ENCODE measurements around the gene ZNF396.

The ZNF396 gene

DNA sequence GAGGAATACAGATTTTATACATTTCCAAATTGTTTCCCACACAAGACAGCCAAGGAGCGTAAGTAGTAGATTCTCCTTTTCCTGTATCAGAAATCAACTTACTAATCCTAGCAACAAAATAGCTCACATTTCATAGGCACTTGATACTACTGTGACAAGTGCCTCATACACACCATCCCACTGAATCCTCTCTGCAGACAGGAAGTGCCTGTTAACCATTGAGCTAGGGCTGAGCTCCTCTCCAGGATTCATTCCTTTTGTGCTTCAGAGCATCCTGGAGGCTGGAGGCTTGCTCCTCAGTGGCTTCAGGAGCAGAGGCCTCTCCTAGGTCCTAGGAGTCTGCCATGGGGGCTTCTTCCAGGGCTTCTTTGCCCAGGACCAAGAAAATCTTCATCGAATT, 20.8 kb upstream of the ZNF396 start:
- H3K27ac Mint-ChIP-seq: no peak overlapping the region
- H3K9me3 Mint-ChIP-seq: no peaks in the 10 kb centered on the region
- no peaks in the 10 kb centered on the region for H3K36me3 Mint-ChIP-seq (ENCODE audit: low read depth)
- no peak overlapping the region for H3K4me3 Mint-ChIP-seq
- peaks cover 6% of the 10 kb centered on the region for H3K27me3 Mint-ChIP-seq (ENCODE audit: low read depth)
- no peaks in the 10 kb centered on the region for H3K4me1 Mint-ChIP-seq (ENCODE audit: low read depth)
- no peak for DNase-seq (ENCODE audit: low spot score)

DNA sequence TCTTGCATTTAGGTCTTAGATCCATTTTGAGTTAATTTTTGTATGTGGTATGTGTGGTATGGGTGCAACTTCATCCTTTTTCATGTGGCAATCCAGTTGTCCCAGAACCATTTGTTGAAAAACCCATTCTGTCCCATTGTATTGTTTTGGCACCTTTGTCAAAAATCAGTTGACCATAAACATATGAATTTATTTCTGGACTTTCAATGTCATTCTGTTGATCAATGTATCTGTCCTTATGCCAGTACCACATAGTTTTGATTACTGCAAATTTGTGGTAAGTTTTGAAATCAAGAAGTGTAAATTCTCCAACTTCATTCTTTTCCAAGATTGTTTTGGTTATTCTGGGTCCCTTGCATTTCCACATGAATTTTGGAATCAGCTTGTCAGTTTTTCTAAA, 16.6 kb upstream of the ZNF396 start:
- peaks cover 14% of the 10 kb centered on the region for H3K27me3 Mint-ChIP-seq (ENCODE audit: low read depth)
- H3K9me3 Mint-ChIP-seq: no peaks in the 10 kb centered on the region
- DNase-seq (ENCODE audit: low spot score): no peak
- no peaks in the 10 kb centered on the region for H3K4me1 Mint-ChIP-seq (ENCODE audit: low read depth)
- no peak overlapping the region for H3K27ac Mint-ChIP-seq
- H3K36me3 Mint-ChIP-seq (ENCODE audit: low read depth): no peaks in the 10 kb centered on the region
- H3K4me3 Mint-ChIP-seq: no peak overlapping the region

DNA sequence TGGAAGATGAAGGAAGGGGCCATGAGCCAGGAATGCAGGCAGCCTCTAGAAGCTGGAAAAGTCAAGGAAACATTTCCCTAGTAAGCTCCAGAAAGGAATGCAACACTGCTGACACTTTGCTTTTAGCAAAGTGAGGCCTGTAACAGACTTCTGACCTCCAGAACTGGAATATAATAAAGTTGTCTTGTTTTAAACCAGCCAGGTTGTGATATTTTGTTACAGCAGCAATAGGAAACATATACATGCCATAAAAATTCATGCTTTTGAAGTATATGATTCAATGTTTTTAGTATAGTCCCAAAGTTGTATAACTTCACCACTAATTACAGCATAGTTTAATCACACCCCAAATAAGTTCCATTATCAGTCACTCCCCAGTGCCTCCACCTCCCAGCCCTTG, 15.2 kb upstream of the ZNF396 start:
- no peaks in the 10 kb centered on the region for H3K4me1 Mint-ChIP-seq (ENCODE audit: low read depth)
- H3K36me3 Mint-ChIP-seq (ENCODE audit: low read depth): no peaks in the 10 kb centered on the region
- H3K9me3 Mint-ChIP-seq: no peaks in the 10 kb centered on the region
- H3K27me3 Mint-ChIP-seq (ENCODE audit: low read depth): peaks cover 27% of the 10 kb centered on the region
- H3K27ac Mint-ChIP-seq: no peak overlapping the region
- no peak for DNase-seq (ENCODE audit: low spot score)
- no peak overlapping the region for H3K4me3 Mint-ChIP-seq

- Mint-ChIP-seq H3K27ac (no peak overlapping the region), H3K4me3 (no peak overlapping the region), H3K27me3 (ENCODE audit: low read depth) (peaks cover 32% of the 10 kb centered on the region), H3K9me3 (no peaks in the 10 kb centered on the region), H3K36me3 (ENCODE audit: low read depth) (no peaks in the 10 kb centered on the region), H3K4me1 (ENCODE audit: low read depth) (peaks cover 5% of the 10 kb centered on the region)
- DNase-seq (ENCODE audit: low spot score): no peak
Measured at GRCh38 chr18:35390951-35391700, 14.0 kb upstream of the ZNF396 start.

DNA sequence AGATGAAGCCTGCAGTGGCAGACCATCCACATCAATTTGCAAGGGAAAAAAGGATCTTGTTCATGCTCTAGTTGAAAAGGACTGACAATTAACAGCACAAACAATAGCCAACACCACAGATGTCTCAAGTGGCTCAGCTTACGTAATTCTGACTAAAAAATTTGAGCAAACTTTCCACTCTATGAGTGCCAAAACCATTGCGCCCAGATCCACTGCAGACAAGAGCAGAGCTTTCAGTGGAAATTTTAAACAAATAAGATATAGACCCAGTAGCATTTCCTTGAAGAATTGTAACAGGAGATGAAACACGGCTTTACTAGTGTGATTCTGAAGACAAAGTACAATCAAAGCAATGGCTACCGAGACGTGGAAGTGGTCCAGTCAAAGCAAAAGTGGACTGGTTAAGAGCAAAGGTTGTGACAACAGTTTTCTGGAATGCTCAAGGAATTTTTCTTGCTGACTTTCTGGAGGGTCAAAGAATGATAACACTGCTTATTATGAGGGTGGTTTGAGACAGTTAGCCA, 12.0 kb upstream of the ZNF396 start:
- Mint-ChIP-seq H3K4me3 (no peak overlapping the region), H3K27ac (no peak overlapping the region), H3K27me3 (ENCODE audit: low read depth) (peaks cover 35% of the 10 kb centered on the region), H3K36me3 (ENCODE audit: low read depth) (no peaks in the 10 kb centered on the region), H3K9me3 (no peaks in the 10 kb centered on the region), H3K4me1 (ENCODE audit: low read depth) (peaks cover 5% of the 10 kb centered on the region)
- no peak for DNase-seq (ENCODE audit: low spot score)

- Mint-ChIP-seq H3K36me3 (ENCODE audit: low read depth) (no peaks in the 10 kb centered on the region), H3K4me1 (ENCODE audit: low read depth) (peaks cover 5% of the 10 kb centered on the region), H3K27me3 (ENCODE audit: low read depth) (peaks cover 39% of the 10 kb centered on the region), H3K4me3 (no peak overlapping the region), H3K9me3 (no peaks in the 10 kb centered on the region), H3K27ac (no peak overlapping the region)
- DNase-seq (ENCODE audit: low spot score): no peak
Measured at GRCh38 chr18:35387152-35387571, 10.0 kb upstream of the ZNF396 start.

DNA sequence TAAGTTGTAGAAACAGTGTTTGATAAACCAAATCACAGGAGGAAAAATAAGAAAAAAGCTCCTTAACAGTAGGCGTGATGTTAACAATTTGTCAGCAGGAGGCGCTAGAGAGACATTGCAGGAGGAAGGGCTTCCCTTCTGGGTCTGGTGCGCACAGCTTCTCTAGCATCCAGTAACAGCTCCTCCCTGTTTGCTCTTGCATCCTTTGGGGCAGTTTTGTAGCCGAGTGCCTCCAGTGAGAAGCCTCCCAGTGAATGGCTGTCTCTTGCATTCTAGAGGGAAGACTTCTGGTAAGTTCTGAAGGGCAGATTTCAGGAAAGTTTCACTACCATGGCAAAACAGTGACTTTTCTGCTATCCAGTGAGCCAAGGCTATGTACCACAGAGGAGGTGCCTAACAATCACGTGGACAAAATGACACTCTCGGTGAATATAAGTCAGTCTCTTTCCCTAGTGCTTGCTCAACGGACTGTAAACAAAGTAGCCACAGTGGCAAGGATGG, 9.5 kb upstream of the ZNF396 start:
- peak overlapping the region; percentile 27 for H3K4me3 Mint-ChIP-seq
- no peaks in the 10 kb centered on the region for H3K9me3 Mint-ChIP-seq
- H3K36me3 Mint-ChIP-seq (ENCODE audit: low read depth): no peaks in the 10 kb centered on the region
- DNase-seq (ENCODE audit: low spot score): peak; percentile 42
- H3K27ac Mint-ChIP-seq: no peak overlapping the region
- peaks cover 5% of the 10 kb centered on the region for H3K4me1 Mint-ChIP-seq (ENCODE audit: low read depth)
- peaks cover 40% of the 10 kb centered on the region for H3K27me3 Mint-ChIP-seq (ENCODE audit: low read depth)

DNA sequence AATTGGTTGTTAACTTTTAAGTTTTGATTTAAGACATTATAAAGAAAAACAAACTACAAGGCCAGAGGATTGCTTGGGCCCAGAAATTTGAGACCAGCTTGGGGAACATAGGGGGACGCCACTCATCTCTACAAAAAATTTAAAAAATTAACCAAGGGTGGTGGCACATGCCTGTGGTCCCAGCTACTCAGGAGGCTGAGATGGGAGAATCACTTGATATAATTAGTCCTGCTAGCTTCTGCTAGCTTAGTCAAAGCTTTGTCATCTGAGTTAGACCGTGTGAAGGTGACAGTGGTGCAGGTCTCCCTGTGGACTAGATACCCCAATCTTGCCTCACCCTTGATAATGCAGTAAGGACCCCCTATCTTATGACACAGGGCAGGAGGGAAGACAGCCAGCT, 6.0 kb upstream of the ZNF396 start:
- no peaks in the 10 kb centered on the region for H3K36me3 Mint-ChIP-seq (ENCODE audit: low read depth)
- no peak for DNase-seq (ENCODE audit: low spot score)

DNA sequence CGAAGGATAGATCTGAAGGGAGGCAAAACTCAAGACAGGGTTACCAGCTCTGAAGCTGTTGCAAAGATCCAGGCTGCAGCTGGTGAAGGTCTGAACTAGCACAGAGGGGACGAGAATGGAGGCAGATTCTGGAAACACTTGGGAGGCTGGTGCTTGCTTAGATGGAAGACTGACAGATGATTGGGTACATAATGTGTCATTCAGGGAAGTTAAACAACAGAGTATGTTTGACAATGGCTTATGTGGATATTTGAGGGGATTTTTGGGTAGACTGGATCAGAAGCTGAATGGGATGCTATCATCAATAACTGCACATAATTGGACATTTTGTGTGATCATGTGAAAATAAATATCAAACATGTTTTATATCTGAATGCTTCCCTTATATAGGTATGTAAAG, 2.3 kb upstream of the ZNF396 start:
- H3K27ac Mint-ChIP-seq: no peak overlapping the region
- H3K27me3 Mint-ChIP-seq (ENCODE audit: low read depth): peaks cover 28% of the 10 kb centered on the region
- peaks cover 10% of the 10 kb centered on the region for H3K4me1 Mint-ChIP-seq (ENCODE audit: low read depth)
- H3K9me3 Mint-ChIP-seq: no peaks in the 10 kb centered on the region
- DNase-seq (ENCODE audit: low spot score): no peak
- no peak overlapping the region for H3K4me3 Mint-ChIP-seq
- no peaks in the 10 kb centered on the region for H3K36me3 Mint-ChIP-seq (ENCODE audit: low read depth)

More for the DNA sequence above, 6.0 kb upstream of the ZNF396 start:
- Mint-ChIP-seq H3K27me3 (ENCODE audit: low read depth) (peaks cover 37% of the 10 kb centered on the region), H3K9me3 (no peaks in the 10 kb centered on the region), H3K27ac (no peak overlapping the region), H3K4me1 (ENCODE audit: low read depth) (peaks cover 5% of the 10 kb centered on the region), H3K4me3 (no peak overlapping the region)

GRCh38 chr18:35378574-35378896, 1.4 kb upstream of the ZNF396 start:
- Mint-ChIP-seq H3K27ac (no peak overlapping the region), H3K36me3 (ENCODE audit: low read depth) (no peaks in the 10 kb centered on the region), H3K4me1 (ENCODE audit: low read depth) (peaks cover 10% of the 10 kb centered on the region), H3K4me3 (no peak overlapping the region), H3K9me3 (no peaks in the 10 kb centered on the region), H3K27me3 (ENCODE audit: low read depth) (peaks cover 23% of the 10 kb centered on the region)
- no peak for DNase-seq (ENCODE audit: low spot score)

- peaks cover 10% of the 10 kb centered on the region for H3K4me1 Mint-ChIP-seq (ENCODE audit: low read depth)
- peak overlapping the region; percentile 63 for H3K4me3 Mint-ChIP-seq
- H3K27me3 Mint-ChIP-seq (ENCODE audit: low read depth): peaks cover 23% of the 10 kb centered on the region
- no peaks in the 10 kb centered on the region for H3K36me3 Mint-ChIP-seq (ENCODE audit: low read depth)
- no peak overlapping the region for H3K27ac Mint-ChIP-seq
- no peak for DNase-seq (ENCODE audit: low spot score)
- H3K9me3 Mint-ChIP-seq: no peaks in the 10 kb centered on the region
Measured at GRCh38 chr18:35377875-35378573, 887 bp upstream of the ZNF396 start.

GRCh38 chr18:35376393-35376741, 770 bp downstream of the ZNF396 start:
- Mint-ChIP-seq H3K4me1 (ENCODE audit: low read depth) (peaks cover 11% of the 10 kb centered on the region), H3K36me3 (ENCODE audit: low read depth) (no peaks in the 10 kb centered on the region), H3K9me3 (no peaks in the 10 kb centered on the region), H3K27me3 (ENCODE audit: low read depth) (peaks cover 20% of the 10 kb centered on the region), H3K27ac (no peak overlapping the region), H3K4me3 (peak overlapping the region; percentile 76)
- DNase-seq (ENCODE audit: low spot score): no peak

GRCh38 chr18:35374708-35375107, 2.4 kb downstream of the ZNF396 start:
- Mint-ChIP-seq H3K27me3 (ENCODE audit: low read depth) (peaks cover 20% of the 10 kb centered on the region), H3K4me1 (ENCODE audit: low read depth) (peaks cover 11% of the 10 kb centered on the region), H3K36me3 (ENCODE audit: low read depth) (no peaks in the 10 kb centered on the region), H3K4me3 (no peak overlapping the region), H3K27ac (no peak overlapping the region), H3K9me3 (no peaks in the 10 kb centered on the region)
- no peak for DNase-seq (ENCODE audit: low spot score)

DNA sequence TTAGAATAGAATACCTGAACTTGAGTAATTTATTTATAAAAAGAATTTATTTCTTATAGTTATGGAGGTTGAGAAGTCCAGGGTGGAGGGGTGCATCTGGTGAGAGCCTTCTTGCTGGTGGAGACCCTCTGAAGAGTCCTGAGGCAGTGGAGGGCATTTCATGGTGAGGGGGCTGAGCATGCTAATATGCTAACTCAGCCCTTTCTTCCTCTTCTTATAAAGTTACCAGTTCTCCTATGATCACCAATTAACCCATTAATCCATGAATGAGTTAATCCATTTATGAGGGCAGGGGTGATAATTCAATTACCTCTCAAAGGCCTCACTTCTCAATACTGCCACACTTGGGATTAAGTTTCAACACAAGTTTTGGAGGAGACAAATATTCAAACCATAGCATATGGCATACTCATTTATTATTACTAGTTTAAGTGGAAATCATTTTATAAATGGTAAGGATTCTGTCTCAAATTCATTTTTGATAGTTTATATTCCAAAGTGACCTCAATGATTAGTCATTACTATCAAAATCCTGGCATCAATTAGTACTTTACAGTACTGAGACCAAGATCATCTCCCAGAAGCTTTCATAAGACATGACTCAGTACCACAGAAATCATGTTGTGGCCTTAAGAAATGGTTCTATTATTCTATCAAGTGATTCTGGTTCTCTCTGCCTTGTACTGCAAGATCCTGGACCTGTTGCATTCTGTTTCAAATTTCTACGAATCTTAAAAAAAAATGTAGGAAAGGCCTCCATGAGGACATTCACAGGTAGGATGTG, 5.5 kb downstream of the ZNF396 start:
- Mint-ChIP-seq H3K4me3 (no peak overlapping the region), H3K27me3 (ENCODE audit: low read depth) (no peaks in the 10 kb centered on the region), H3K36me3 (ENCODE audit: low read depth) (no peaks in the 10 kb centered on the region), H3K9me3 (no peaks in the 10 kb centered on the region), H3K4me1 (ENCODE audit: low read depth) (peaks cover 8% of the 10 kb centered on the region), H3K27ac (no peak overlapping the region)
- DNase-seq (ENCODE audit: low spot score): no peak
